ENCODE measurements around the gene TNFRSF1A.
"Not testable (repeated sequence)": the region's sequence is repeated elsewhere in the genome, so short reads cannot be mapped to it uniquely, and the experiment has no call there.

TNFRSF1A gene

DNA sequence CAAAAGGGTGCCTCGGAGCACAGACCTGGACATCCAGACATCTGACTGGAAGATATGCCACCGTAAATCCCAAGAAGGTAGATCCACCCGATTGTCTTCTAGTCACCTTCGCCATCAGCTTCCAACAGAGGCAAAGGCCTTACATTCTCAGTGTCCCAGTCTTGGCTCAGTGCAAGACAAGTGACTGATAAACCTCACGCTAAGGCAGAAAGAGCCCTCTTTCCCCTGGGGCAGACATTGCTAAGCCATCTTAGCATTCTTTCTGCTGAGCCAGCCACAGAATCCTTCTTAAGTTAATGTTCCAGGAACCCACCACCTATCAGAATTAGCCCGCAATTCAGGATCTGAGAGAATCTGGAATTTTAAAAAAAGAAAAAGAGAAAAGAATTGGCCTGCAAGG is 35.7 kb downstream of the TNFRSF1A start:
- DNase-seq (ENCODE audit: low read depth in 2 of 2): no peak

DNA sequence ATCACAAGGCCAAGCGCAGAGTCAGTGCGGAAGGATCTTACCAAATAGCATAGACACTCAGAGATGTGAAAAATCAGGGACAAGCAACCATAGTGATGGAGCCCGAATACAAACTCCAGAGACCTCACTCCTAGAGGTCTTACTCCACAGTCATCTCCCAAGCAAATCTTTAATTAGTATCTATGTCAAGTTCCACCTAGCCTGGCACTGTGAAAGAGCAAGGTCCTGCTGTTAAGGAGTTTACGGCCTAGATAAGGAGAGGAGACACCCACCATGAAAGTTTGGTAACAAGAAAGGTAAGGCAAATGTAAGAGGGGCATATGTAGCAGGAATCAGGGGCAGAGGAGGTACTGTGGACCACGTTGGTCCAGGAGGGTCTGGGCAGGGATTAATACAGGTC is 38.8 kb downstream of the TNFRSF1A start:
- DNase-seq (ENCODE audit: low read depth in 2 of 2): no peak

- DNase-seq (ENCODE audit: low read depth in 2 of 2): no peak
These were observed 39.3 kb downstream of the TNFRSF1A start for GRCh38 chr12:6302621-6303020.

DNA sequence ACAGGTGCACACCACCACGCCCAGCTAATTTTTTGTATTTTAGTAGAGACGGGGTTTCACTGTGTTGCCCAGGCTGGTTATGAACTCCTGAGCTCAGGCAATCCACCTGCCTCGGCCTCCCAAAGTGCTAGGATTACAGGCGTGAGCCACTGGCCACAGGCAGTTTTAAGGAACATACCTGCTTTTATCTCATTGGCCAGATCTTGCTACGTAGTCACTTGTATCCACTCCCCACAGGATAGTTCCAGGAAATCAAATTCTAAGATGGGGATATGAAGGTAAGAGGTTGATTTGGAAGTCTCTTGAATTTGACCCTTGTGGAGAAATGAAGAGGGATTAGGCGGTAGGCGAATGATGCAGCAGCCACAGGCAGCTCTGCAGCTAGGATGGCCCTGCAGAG is 40.2 kb downstream of the TNFRSF1A start:
- DNase-seq (ENCODE audit: low read depth in 2 of 2): no peak

DNA sequence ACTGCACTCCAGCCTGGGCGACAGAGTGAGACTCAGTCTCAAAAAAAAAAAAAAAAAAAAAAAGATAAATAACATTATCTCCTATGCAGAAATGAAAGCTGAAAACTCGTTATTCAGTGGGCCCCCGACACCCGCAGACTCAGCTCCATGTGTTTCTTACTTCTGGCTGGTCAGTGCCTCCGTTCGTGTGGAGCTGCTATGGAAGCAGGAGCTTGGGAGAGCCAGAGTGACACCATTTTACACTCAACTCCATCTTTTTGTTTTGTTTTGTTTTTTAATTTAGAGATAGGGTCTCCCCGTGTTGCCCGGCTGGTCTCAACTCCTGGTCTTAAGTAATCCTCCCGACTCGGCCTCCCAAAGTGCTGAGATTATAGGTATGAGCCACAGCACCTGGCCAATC is 44.7 kb downstream of the TNFRSF1A start:
- DNase-seq (ENCODE audit: low read depth in 2 of 2): no peak

- DNase-seq (ENCODE audit: low read depth in 2 of 2): no peak
These were observed 46.6 kb downstream of the TNFRSF1A start for GRCh38 chr12:6295094-6295811.

DNA sequence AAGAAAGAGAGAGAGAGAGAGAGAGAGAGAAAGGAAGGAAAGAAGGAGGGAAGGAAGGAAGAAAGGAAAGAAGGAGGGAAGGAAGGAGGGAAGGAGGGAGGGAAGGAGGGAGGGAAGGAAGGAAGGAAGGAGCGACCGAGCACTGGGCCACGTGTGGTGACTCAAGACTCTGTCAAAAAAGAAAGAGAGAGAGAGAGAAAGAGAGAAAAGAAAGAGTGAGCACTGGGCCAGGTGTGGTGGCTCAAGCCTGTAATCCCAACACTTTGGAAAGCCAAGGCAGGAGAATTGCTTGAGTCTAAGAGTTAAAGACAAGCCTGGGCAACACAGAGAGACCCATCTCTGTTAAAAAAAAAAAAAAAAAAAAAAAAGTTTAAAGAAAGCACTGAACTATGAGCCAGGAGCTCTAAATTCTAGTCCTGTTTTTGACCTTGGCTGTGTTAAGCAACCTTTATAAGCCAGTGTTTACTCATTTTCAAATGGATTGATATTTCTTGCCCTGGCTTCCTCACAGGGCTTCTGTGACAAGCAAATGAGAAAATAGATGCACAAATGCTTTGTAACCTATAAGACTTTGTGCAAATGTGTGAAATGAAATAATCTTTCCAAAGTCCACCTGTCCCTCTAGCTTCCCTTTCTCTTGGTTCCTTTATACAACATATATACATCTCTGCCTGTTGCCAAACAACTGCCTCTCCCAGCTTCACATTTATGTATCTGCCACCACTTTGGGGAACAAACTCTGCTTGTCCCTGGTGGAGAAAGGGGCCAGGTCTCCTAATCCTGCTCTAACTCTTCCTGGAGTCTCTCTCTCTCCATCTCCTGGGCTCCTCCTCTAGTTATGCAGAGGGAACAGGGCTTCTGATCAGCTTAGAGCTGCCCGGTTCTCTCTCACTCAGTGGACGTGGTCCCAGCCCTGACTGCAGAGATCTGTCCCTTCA is 47.5 kb downstream of the TNFRSF1A start:
- no peak for DNase-seq (ENCODE audit: low read depth in 2 of 2)

DNA sequence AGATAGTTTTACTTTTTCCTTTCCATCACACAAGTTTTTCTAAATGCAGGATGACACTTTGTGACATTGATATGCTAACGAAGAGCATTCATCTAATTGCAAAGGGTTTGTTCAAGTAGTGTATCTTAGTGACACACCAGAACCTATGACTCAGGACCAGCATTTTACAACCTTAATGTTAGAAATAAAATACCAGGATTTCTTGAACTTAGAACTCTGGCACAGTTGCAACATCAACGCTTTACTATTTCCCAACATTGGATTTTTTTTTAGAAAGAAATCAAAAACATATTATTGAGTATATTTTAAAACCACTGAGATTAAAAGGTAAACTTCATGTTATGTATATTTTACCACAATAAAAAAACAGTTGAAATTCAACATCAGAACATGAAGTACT is 49.3 kb downstream of the TNFRSF1A start:
- DNase-seq (ENCODE audit: low read depth in 2 of 2): no peak

DNA sequence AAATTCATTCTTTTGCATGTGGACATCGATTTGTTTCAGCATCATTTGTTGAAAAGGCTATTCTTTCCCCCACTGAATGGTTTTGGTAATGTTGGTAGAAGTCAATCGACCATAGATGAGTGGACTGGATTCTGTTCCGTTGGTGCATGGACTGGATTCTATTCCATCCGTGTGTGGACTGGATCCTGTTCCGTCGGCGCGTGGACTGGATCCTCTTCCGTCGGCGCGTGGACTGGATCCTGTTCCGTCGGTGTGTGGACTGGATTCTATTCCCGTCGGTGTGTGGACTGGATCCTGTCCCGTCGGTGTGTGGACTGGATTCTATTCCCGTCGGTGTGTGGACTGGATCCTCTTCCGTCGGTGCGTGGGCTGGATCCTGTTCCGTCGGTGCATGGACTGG is 52.0 kb downstream of the TNFRSF1A start:
- DNase-seq (ENCODE audit: low read depth in 2 of 2): not testable (repeated sequence)

- DNase-seq (ENCODE audit: low read depth in 2 of 2): not testable (repeated sequence)
These were observed 52.8 kb downstream of the TNFRSF1A start for GRCh38 chr12:6289081-6289480.

DNA sequence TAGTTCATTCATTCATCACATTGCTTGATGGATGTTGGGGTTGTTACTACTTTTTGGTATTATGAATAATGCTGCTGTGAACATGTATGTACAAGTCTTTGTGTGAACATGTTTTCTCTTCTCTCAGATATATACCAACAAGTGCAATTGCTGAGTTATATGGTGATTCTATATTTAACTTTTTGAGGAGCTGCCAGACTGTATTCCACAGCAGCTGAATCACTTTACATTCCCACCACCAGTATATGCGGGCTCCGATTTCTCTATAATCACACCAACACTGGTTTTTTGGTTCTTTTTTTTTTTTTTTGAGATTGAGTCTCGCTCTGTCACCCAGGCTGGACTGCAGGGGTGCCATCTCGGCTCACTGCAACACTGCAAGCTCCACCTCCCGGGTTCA is 53.6 kb downstream of the TNFRSF1A start:
- no peak for DNase-seq (ENCODE audit: low read depth in 2 of 2)

GRCh38 chr12:6285532-6286306 is 56.2 kb downstream of the TNFRSF1A start:
- no peak for DNase-seq (ENCODE audit: low read depth in 2 of 2)

DNA sequence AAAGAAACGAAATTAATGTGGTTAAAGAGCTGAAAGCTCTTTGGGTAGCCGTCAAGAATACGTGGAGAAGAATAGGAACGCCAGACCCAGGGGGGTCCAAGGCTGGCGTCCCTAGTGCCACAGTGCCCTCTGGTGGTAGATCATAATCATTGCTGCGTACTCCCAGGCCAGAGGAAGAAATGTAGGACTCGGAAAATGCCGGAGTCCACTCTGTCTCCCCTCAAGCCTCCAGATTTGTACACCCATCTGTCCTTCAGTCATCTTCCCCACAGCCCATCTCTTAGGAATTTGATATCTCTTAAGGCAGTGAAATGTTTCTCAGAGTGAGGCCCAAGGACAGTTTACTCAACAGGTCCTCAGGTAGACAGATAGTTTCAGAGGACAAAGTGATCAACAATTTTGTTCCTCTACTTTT is 56.8 kb downstream of the TNFRSF1A start:
- peak in 1 of 2 donors; percentile 25 for DNase-seq (ENCODE audit: low read depth in 2 of 2)

- DNase-seq (ENCODE audit: low read depth in 2 of 2): no peak
These were observed 57.6 kb downstream of the TNFRSF1A start for GRCh38 chr12:6284273-6284672.

DNA sequence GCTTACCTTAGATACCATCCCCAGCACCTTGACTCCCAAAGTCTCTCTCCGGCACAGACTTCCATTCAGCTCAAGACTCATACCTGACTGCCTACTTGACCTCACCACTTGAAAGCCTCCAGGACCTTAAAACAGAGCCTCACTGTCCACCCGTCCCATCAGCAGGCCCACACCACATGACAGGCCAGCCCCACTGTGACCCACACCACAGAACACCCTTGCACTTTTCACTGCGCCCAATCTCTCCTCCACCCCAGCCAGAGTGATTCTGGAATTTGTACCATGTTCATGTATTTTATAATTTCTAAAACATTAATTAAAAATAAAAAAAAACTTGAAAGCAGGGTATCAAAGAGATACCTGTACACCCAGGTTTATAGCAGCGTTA is 59.4 kb downstream of the TNFRSF1A start:
- no peak for DNase-seq (ENCODE audit: low read depth in 2 of 2)

DNA sequence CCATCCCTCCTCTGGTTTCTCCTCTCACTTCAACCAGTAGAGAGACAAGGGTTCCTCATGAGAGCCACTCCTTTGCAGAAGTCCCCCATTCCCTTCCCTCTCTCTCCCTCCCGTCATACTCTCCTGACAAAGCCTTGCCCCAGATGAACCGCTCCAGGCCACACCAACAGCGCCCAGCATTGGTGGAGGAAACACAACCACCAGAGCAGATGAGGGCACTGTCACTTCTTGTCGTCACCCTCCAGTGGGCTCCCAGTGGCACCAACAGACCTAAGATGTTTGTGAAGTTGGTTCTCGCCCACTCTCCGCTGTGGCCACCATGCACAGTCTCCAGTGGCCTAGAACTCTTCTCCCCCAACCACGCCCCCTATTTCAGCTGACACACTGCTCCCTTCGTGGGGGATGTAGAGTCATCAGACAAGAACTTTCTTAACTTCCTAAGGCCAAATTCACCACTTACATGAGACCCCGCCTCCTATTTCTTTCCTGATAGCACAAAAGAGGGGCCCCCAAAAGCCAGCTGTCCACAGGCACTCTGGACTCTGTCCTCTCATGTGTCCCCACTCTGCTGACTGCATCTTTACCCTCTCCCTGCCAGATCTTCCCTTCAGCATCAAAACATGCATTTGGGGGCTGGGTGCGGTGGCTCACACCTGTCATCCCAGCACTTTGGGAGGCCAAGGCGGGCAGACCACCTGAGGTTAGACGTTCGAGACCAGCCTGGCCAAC is 60.6 kb downstream of the TNFRSF1A start:
- no peak for DNase-seq (ENCODE audit: low read depth in 2 of 2)

DNA sequence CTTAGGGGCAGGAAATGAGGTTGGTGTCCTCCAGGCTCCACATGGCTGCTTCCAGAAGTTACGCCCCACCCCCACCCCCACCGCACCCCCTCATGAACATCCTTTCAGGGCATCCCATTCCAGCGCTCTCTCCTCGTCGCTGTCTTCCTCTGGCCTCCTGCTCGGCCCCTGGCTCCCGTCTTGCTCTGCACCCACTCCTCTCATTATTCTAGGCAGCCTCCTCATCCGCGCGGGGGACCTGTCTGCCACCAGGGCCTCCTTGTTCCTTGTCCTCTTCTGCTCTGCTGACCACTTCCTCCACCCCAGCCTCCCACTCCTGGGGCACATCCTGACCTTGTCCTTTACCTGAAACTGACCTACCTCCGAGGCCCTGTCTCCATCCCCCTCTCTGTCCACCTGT is 61.2 kb downstream of the TNFRSF1A start:
- DNase-seq (ENCODE audit: low read depth in 2 of 2): no peak

DNA sequence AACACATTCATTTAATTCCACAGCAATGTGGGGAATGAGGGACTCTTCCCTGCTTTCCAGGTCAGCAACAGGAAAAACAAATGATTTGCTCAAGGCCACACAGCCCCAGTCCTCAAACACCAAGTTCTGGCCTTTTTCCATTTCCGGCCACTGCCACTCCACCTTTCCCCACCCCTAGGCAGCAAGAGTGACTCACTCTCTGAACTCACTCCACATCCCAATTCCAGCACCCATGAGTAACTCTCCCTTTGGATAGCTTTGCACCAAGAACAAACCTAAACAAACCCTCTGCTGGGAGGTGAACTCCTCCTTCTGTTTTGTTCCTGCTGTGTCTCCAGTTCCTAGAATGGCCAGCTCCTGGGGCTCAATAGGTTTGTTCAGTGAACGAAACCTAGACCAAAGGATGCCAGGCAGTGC is 61.8 kb downstream of the TNFRSF1A start:
- DNase-seq (ENCODE audit: low read depth in 2 of 2): no peak

GRCh38 chr12:6279631-6280030 is 62.2 kb downstream of the TNFRSF1A start:
- no peak for DNase-seq (ENCODE audit: low read depth in 2 of 2)

GRCh38 chr12:6279256-6279628 is 62.6 kb downstream of the TNFRSF1A start:
- DNase-seq (ENCODE audit: low read depth in 2 of 2): no peak
